Panc1 (cell line): ENCODE results near the gene MAPK1IP1L. TPM values are rescaled to one million over a fixed set of nuclear protein-coding genes. Genes with fewer than 3 reads are reported as not detected.

ENCODE experiments used
- ATAC-seq: fragments of 200-7000 bp; cut with Tn5 transposase; 2 replicates; pipeline ENCODE4 v1.9.1; 2020; ENCODE audit warnings: mild to moderate bottlenecking, moderate library complexity
- BruUV-seq: library from RNA; stranded (reverse); fragments of 400-500 nt; replicated peaks from 2 replicates; lab custom pipeline; 2021; lab: Mats Ljungman, UMichigan
- CTCF ChIA-PET: fragments of 300-600 bp; sonication (Branson Sonifier 250); formaldehyde crosslinking; loops from one replicate; lab custom pipeline; 2022; ENCODE audit warnings: antibody characterized with exemption; lab: Charles Lee
- POLR2A ChIA-PET: fragments of 300-600 bp; sonication (Branson Sonifier 250); formaldehyde crosslinking; loops from one replicate; lab custom pipeline; 2022; ENCODE audit warnings: antibody characterized with exemption; lab: Charles Lee
- DNase-seq: peaks from one replicate; pipeline ENCODE4 v3.0.0-alpha.2; 2010; ENCODE audit warnings: low read depth, low spot score
- H3K27ac ChIP-seq: 2 replicates; pipeline ENCODE4 v1.5.1; 2011; ENCODE audit warnings: mild to moderate bottlenecking, low read length, inconsistent platforms
- H3K27me3 ChIP-seq: fragments of 200-500 bp; sonication (Bioruptor generic); 2 replicates; pipeline ENCODE4 v1.6.0; 2014; ENCODE audit warnings: low read length, inconsistent platforms; ENCODE audit not compliant: control insufficient read depth, insufficient read depth
- H3K36me3 ChIP-seq: fragments of 200-500 bp; sonication (Bioruptor generic); 2 replicates; pipeline ENCODE4 v1.5.1; 2014; ENCODE audit warnings: inconsistent platforms, mild to moderate bottlenecking, low read length, moderate library complexity; ENCODE audit not compliant: control insufficient read depth, insufficient read depth
- H3K4me1 ChIP-seq: 2 replicates; pipeline ENCODE4 v1.5.1; 2011; ENCODE audit warnings: inconsistent platforms, mild to moderate bottlenecking, low read length, moderate library complexity; ENCODE audit not compliant: control insufficient read depth, insufficient read depth
- H3K4me3 ChIP-seq, 2 experiments: 2 replicates each; pipeline ENCODE4 v1.5.1; 2011 to 2012; ENCODE audit warnings: low read depth in 2 of 2, low read length in 2 of 2, mild to moderate bottlenecking in 2 of 2, inconsistent platforms in 1 of 2, moderate library complexity in 1 of 2
- H3K9me3 ChIP-seq: fragments of 200-500 bp; sonication (Bioruptor generic); 2 replicates; pipeline ENCODE4 v1.5.1; 2014; ENCODE audit warnings: low read depth, mild to moderate bottlenecking, inconsistent platforms, low read length, moderate library complexity; ENCODE audit not compliant: control insufficient read depth, insufficient read depth
- CTCF ChIP-seq: fragments of 450-650 bp; IDR thresholded peaks from 2 replicates; pipeline ENCODE4 v1.5.1; 2017; ENCODE audit warnings: mild to moderate bottlenecking
- POLR2AphosphoS5 ChIP-seq: IDR thresholded peaks from 2 replicates; pipeline ENCODE4 v1.6.1; 2012; ENCODE audit warnings: mild to moderate bottlenecking, low read depth, low read length, moderate library complexity
- REST ChIP-seq, 2 experiments: IDR thresholded peaks; 2 replicates each; pipeline ENCODE4 v1.6.1; 2011 to 2012; ENCODE audit warnings: low read depth in 2 of 2, control low read depth in 1 of 2, low read length in 1 of 2, mild to moderate bottlenecking in 1 of 2, moderate library complexity in 1 of 2; ENCODE audit not compliant: insufficient read depth in 1 of 2
- SIN3A ChIP-seq: IDR thresholded peaks from 2 replicates; pipeline ENCODE4 v1.6.1; 2012; ENCODE audit warnings: low read depth, mild to moderate bottlenecking, low read length, moderate library complexity, borderline replicate concordance; ENCODE audit not compliant: insufficient read depth
- TCF7L2 ChIP-seq: IDR thresholded peaks from 2 replicates; pipeline ENCODE4 v1.6.1; 2011; ENCODE audit warnings: mild to moderate bottlenecking, low read depth, low read length, inconsistent platforms
- in situ Hi-C: cut with HindIII; loops from 2 replicates; pipeline ENCODE4 v1.10.0; 2016; ENCODE audit warnings: low sequenced_read_pairs, low pct_unique_long_range_greater_than_20kb
- intact Hi-C: fragments of 100-400 bp; cut with micrococcal nuclease; formaldehyde crosslinking; loops from one replicate; pipeline ENCODE4 v1.10.0; 2022; ENCODE audit not compliant: unreplicated experiment
- total RNA-seq: library from RNA; stranded (reverse); gene quantifications from one replicate; pipeline ENCODE4 v1.2.1, GENCODE V29; 2021; ENCODE audit not compliant: unreplicated experiment

MAPK1IP1L gene
- total RNA-seq, 1 experiment from 2014 or later, result 79.4 TPM

GRCh38 chr14:55116246-55117030 is 65.0 kb downstream of the MAPK1IP1L start:
- DNase-seq, result no peak
- ATAC-seq, result no peak
- TF ChIP-seq CTCF (no peak), TCF7L2 (no peak), POLR2AphosphoS5 (no peak), REST (IDR thresholded peaks at IDR 0.05; ENCODE audit: insufficient read depth in 1 of 2, low read depth in 2 of 2, low read length in 1 of 2) (no peak)
- Histone ChIP-seq H3K27ac (no peak overlapping the region), H3K4me1 (no peaks in the 10 kb centered on the region; the same call in 1 of the 2 replicates), H3K36me3 (no peaks in the 10 kb centered on the region), H3K4me3 (no peak overlapping the region), H3K9me3 (no peaks in the 10 kb centered on the region), H3K27me3 (no peaks in the 10 kb centered on the region)
- no TSS peak for BruUV-seq
- intact Hi-C loops (no loop called here), in situ Hi-C loops (no loop called here)
- POLR2A ChIA-PET, result interaction anchor here (1.2 kb wide), 1 partner anchor 12 kb away, joined by 6 read pairs; the partner anchor contains the start of gene LGALS3
- CTCF ChIA-PET, result no interaction called here

GRCh38 chr14:55117803-55118441 is 66.5 kb downstream of the MAPK1IP1L start:
- TF ChIP-seq CTCF (no peak), TCF7L2 (no peak), REST (IDR thresholded peaks at IDR 0.05; ENCODE audit: insufficient read depth in 1 of 2, low read depth in 2 of 2, low read length in 1 of 2) (no peak), POLR2AphosphoS5 (no peak), SIN3A (no peak)
- H3K9me3 ChIP-seq, result no peaks in the 10 kb centered on the region
- no TSS peak for BruUV-seq
- ChIA-PET CTCF (no interaction called here), POLR2A (interaction anchor here (0.6 to 1.2 kb wide), 2 partner anchors 9 to 11 kb away, joined by 3 to 6 read pairs; partner anchors contain the start of gene LGALS3)
- in situ Hi-C loops (no loop called here), intact Hi-C loops (no loop called here)
- H3K4me3 ChIP-seq, result no peak overlapping the region
- no peaks in the 10 kb centered on the region for H3K36me3 ChIP-seq
- H3K27me3 ChIP-seq, result no peaks in the 10 kb centered on the region
- H3K27ac ChIP-seq, result 0 out of 2 replicates have a peak overlapping the region, but pooled peaks have one; percentile 29
- H3K4me1 ChIP-seq, result peaks cover 10% of the 10 kb centered on the region
- ATAC-seq (no peak), DNase-seq (no peak)
